GM21423 (cell line): Measurements from ENCODE around the gene PSME4.
"Not testable (repeated sequence)": the region's sequence is repeated elsewhere in the genome, so short reads cannot be mapped to it uniquely, and the experiment has no call there.

Experiments
- ATAC-seq: cut with Tn5 transposase; IDR thresholded peaks from one replicate; pipeline ENCODE4 v1.9.1; 2021; ENCODE audit warnings: mild to moderate bottlenecking, moderate library complexity; ENCODE audit not compliant: unreplicated experiment

Gene PSME4

GRCh38 chr2:53886406-53887280 lies 84.2 kb downstream of the PSME4 start:
- peak; percentile 63 for ATAC-seq

- ATAC-seq: no peak
Measured at GRCh38 chr2:53884883-53885282, 85.9 kb downstream of the PSME4 start.

- no peak for ATAC-seq
Measured at GRCh38 chr2:53881986-53882385, 88.8 kb downstream of the PSME4 start.

GRCh38 chr2:53881360-53881759 lies 89.4 kb downstream of the PSME4 start:
- no peak for ATAC-seq

DNA sequence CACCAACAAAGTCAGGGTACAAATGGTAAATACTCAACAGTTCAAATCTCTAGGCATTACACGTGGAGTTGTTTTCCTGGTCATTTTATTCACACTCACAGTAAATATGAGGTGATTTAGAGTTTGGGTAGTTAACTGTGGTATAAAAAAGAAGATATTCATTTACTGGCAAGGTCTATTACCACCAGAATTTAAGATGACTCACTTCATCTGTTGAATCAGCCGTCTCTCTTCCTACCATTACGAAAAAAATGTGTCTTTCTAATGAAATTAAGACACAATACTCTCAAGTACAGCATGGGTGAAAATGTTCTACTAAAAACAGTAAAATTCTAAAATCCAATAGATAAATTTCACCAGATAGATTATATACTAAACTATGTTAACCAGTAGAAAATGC lies 90.0 kb downstream of the PSME4 start:
- ATAC-seq: no peak

- no peak for ATAC-seq
Measured at GRCh38 chr2:53877556-53877955, 93.2 kb downstream of the PSME4 start.

DNA sequence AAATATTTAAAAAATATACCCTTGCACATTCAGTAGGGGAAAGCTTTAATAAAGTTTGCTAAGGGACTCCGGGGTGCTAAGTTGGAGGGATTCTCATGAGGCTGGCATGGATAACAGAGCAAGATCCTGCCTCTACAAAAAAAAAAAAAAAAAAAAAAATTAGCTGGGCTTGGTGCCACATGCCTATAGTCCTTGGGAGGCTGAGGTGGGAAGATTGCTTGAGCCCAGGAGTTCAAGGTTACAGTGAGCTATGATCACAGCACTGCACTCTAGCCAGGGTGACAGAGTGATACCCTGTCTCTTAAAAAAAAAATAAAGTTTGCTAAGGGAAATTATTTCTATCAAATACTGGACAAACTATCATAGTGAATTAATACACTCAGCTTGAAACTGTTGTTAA lies 93.7 kb downstream of the PSME4 start:
- ATAC-seq: no peak

DNA sequence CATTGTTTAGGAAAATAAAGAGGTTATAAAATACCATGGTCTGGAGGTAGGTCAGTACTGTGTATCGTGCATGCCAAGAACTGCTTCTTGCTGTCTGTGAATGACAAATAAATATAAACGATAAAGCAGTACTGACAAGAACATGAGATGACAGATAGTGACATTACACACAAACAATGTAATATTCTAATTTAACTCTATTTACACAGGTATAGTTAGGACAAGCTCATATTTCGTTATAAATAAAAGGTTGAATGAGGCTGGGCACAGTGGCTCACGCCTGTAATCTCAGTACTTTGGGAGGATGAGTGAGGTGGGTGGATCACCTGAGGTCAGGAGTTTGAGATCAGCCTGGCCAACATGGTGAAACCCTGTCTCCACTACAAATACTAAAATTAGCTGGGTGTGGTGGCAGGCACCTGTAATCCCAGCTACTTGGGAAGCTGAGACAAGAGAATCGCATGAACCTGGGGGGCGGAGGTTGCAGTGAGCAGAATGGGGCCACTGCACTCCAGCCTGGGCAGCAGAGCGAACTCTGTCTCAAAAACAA lies 96.3 kb downstream of the PSME4 start:
- no peak for ATAC-seq

DNA sequence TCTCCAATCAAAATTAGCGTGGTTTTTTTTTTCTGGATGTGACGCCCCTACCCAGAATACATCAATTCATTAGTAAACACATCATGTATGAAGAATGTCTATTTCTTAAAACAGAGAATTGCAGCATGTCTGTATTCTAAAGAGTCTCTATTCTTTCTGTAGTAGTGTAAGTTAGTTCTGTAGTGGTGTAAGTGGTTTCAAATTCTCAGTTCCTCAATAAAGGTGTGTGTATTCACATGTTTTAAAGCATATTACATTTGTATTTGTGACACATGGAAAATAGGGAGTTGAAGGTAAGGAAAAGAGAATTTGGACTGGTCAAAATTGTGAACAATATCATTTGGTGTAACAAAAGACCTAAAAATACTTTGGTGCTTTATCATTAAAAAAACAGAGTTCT lies 103.0 kb downstream of the PSME4 start:
- ATAC-seq: no peak

GRCh38 chr2:53867169-53867568 lies 103.6 kb downstream of the PSME4 start:
- no peak for ATAC-seq

DNA sequence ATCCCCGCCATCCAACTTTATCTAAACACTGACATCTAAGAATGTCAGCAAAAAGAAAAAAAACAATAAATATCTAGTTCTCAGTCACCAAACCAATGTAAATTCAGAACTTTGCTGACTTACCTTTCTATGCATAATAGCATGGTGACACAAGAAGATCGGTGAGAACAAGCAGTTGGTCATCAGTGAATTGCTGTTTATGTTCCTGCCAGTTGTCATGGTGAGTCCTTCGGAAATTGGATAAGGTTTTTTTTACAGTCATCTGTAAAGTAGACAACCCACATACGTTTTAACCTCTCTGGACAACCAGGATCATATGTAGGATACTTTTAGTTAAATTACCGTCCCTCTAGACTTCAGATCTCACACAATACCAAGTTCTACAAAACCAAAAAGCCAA lies 104.8 kb downstream of the PSME4 start:
- ATAC-seq: no peak

GRCh38 chr2:53865264-53865663 lies 105.5 kb downstream of the PSME4 start:
- no peak for ATAC-seq

DNA sequence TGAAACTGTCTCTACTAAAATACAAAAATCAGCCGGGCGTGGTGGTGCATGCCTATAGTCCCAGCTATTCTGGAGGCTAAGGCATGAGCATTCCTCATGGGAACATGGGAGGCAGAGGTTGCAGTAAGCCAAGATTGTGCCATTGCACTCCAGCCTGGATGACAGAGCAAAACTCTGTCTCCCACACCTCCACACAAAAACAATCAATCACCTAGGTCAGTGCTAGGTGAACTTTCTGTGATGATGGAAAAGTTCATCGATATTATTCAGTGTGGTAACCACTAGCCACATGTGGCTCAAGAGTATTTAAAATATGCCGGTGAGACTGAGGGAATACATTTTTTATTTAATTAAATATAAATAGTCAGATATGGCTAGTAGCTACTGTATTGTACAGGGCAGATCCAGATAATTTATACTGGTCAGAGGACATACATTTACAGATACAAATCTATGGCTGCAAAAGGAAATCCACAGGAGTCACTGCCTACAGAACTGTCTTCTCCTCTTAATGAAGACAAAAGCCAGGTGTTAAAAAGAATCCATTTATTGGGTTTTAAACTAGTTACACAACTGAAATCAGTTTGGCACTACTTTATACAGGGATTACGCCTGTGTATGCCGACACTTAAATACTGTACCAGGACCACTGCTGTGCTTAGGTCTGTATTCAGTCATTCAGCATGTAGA lies 107.1 kb downstream of the PSME4 start:
- ATAC-seq: no peak

DNA sequence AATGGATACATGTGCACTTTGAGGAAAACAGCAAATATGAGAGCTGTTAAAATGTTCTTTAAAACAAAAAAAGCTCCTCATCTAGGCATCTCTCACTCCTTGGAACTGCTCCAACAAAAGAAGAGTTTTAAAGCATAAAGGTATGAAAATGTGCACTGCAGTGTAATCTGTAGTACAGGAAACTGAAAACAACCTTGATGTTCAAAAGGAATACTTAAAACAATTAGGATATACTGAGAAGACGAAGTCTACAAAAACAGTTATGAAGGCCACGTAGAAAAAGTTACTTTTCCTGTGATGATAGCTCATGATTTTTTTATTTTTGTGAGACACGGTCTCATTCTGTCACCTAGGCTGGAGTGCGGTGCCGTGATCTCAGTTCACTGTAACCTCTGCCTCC lies 109.0 kb downstream of the PSME4 start:
- no peak for ATAC-seq

DNA sequence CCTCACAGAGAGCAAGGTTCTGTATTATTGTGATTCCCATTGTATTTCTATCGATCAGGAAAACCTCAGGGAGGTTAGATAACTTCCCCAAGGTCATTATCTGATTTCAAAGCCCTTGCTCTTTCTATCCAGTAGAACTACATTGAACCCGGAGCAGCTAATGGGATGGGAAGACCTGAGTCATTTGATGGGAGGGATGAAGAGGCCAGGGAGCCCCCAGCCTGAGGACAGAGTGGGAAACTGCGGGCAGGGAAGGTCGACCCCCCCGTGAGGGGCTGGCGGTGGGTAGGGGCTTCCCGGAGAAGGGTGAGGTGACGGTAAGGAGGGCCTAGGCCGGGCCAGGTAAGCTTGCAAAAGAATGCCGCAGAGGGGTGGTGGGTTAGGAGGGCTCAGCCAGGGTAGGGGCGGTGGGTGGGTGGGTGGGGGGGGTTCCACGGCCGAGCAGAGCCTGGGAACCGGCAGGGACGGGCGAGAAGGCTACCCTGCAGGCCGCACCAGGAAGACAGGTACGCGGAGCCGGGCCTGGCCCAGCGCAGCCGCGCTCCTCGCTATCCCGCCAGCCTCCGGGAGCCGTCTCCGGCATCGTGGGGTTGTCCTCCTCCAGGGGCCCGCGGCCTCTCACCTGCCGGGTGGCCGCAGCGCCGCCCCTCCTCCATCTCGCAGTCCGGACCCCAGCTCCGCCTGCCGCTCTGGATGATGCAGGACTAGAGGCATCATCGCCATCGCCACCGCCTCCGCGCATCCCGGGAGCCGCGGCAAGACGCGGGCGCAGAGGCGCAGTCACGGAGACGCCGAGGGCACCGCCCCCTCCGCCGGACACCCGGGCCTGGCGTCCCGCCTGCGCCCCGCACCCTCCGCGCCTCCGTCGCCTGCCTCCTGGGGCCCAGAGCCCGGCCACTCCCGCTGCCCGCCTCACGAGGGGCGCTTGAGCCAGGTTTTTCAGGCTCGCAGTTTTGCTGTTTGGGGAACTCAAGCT lies 111.3 kb downstream of the PSME4 start, which contains the start of gene GPR75:
Gene GPR75 (minus strand): TSS at position 762 of the 976 bp plus-strand sequence. CDS start 5,211 bp downstream, outside the sequence.
- no peak for ATAC-seq

- ATAC-seq: no peak
Measured at GRCh38 chr2:53856272-53856671, 114.5 kb downstream of the PSME4 start.

GRCh38 chr2:53854678-53855077 lies 116.1 kb downstream of the PSME4 start:
- no peak for ATAC-seq

- no peak for ATAC-seq
Measured at GRCh38 chr2:53852532-53852931, 118.3 kb downstream of the PSME4 start.

GRCh38 chr2:53851052-53851757 lies 119.6 kb downstream of the PSME4 start:
- not testable (repeated sequence) for ATAC-seq

GRCh38 chr2:53848062-53848461 lies 122.7 kb downstream of the PSME4 start:
- ATAC-seq: no peak
